Right ventricle myocardium superior (tissue), 1 donor: ENCODE results near the gene DCHS1. TPM values are rescaled to one million over a fixed set of nuclear protein-coding genes. Genes with fewer than 3 reads are reported as not detected.

Source experiments
- ATAC-seq: fragments of 200-7000 bp; cut with Tn5 transposase; one replicate; pipeline ENCODE4 v1.9.1; 2020; ENCODE audit warnings: mild to moderate bottlenecking; ENCODE audit not compliant: poor library complexity
- DNase-seq: peaks from one replicate; pipeline ENCODE4 v3.0.0-alpha.2; 2020
- intact Hi-C: fragments of 100-400 bp; cut with DNase I; formaldehyde crosslinking; loops from one replicate; pipeline ENCODE4 v1.11.2; 2022
- total RNA-seq: library from RNA; stranded (reverse); fragmentation: NEBNext Ultra II Directional; extraction: Animal tissue kit (Norgen Biotek cat#: 25700); gene quantifications from one replicate; pipeline ENCODE4 v1.2.1, GENCODE V29; 2021
- donor health status: DM: no; HTN: yes; CAD: no; lungs with severe emphysema.

The DCHS1 gene
- total RNA-seq, 1 donor from 2014 or later = 9.6 TPM

DNA sequence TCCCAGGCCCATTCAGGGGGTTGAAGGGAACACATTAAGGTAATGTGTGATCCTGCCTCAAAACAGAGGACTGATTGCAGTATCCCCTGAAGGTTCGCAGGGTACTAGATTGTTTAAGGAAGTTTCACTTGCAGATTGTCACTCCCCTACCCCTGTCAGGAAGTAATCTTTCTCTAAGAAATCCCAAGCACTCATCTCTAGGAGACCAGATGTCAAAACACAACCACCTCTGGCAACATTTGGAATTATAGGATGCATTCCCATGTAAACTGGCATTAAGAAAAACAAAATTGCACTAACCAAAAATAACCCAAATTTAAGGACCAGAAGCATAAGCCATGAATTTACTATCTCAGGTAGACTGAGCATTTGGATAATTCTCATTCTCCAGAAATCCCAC lies 25.9 kb upstream of the DCHS1 start:
- ATAC-seq = no peak
- intact Hi-C loops = loop anchor here (5.0 kb wide), 2 partner anchors 79 to 149 kb away; partner anchors contain the start of genes ILK and RRP8
- no peak for DNase-seq

DNA sequence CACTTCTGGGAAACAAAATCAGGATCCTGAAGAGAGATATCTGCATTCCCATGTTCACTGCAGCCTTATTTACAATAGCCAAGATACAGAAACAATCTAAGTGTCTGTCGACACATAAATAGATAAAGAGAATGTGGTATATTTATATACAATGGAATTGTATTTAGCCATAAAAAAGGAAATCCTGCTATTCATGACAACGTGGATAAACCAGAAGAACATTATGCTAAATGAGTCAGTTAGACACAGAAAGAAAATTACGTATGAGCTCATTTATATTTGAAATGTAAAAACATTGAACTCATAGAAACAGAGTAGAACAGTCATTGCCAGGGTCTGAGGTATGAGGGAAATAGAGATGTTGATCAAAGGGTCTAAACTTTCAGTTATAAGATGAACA lies 21.4 kb upstream of the DCHS1 start:
- ATAC-seq = no peak
- intact Hi-C loops = no loop called here
- DNase-seq = no peak

DNA sequence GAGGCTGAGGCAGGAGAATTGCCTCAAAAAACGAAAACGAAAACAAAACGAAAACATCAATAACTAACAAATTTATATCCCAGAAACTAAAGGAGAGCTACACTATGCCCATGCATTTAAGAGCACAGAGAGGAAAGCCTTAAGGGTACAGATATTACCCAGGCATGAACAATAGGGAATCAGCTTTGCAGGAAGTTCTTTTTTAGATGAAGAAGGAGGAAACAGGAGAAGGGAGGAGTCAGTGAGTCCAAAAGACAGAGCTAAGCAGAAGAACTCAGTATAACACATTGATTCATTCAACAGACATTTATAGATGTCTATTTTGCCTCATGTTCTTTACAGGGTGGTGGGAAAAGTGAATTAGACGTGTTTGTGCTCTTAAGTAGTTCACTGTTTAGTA lies 19.3 kb upstream of the DCHS1 start:
- ATAC-seq (no peak), DNase-seq (no peak)
- intact Hi-C loops = no loop called here

DNA sequence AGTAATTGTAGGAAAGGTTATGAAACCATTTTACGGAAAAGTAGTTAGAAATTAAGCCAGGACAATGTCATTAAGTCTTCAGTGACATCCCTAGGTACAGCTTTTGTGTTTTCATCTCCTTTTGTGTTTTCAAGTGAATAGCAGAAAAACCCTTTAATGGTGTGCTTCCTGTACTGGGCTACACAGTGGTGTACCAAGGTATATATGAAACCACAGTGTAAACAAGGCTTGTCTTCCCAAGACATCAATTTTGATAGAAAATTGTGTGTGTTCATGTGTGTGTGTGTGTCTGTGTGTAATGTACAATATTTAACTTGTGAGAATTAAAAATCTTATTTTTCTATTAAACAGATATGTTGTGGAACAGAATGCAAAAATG lies 18.6 kb upstream of the DCHS1 start:
- ATAC-seq = no peak
- DNase-seq = no peak
- intact Hi-C loops = no loop called here

DNA sequence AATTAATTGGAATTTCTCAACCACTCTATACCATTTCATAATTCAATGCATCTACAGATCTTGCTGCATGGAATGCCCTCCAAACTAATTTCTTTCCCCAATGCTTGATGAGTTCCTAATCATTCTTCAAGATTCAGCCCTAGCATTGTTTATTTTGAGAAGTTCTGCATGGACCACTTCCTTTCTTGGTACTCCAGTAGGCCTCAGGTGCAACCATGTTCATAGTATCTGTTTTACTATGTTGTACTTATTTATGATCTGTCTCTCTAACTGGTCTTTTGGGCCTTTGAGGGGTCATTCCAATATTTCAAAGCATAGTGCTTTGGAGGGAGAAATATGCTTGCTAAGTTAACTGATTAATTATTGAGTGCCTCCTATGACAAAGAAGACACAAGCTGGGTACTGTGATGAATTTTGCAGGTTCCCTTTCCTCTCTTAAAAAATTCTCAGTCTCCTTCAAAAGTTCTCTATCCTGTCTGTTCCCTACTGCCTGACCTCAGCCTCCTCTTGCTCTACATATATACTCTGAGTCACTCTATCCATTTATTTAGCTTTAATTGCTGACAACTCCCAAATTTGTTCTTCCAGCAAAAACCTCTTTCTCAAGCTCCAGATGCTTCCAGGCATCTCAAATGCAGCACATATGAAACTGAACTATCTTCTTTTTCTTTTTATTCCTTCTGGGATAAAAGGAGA lies 18.1 kb upstream of the DCHS1 start:
- DNase-seq = no peak
- ATAC-seq = no peak
- intact Hi-C loops = no loop called here

DNA sequence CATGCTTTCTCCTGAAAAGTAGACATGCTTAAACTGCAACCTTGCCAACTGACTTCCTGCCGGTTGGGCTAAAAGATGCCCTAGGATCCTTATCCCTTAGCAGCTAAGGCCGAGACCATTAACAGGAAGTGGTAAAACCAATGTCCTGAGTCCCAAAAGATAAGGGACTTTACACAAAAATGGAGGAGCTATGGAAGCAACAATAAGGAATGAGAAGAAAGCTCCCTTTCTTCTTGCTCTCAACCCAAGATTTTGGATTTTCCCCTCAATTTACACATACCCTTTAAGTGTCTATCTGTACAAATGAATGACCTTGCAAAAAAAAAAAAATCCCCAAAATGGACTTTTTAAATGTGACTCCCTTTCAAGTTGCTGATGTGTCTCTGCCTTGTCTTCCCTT lies 16.4 kb upstream of the DCHS1 start:
- ATAC-seq = no peak
- intact Hi-C loops = no loop called here
- no peak for DNase-seq

DNA sequence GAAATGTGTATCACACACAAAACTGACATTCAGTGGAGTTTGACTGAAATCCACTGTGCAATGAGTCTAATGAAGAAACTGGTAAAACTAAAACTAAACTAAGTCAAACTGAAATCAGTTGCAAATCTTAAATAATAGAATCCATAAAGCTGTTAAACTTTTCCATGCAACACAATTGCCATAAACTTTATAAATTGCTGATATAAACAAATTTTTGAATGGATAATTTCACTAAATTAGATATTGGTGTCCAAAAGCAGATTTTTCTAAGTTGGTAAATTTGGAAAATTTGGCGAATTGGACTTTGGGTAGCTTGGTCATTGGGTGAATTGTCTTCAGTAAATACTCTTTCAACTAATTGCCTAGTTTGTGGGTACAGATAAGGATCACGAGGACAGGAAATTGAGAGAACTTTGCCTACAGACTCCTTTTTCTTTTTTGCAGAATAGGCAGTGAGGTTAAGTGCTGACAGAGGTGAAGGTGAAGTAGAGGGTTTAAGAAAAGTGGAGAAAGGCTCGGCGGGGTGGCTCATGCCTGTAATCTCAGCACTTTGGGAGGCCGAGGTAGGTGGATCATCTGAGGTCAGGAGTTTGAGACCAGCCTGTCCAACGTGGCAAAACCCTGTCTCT lies 14.7 kb upstream of the DCHS1 start:
- DNase-seq = no peak
- no peak for ATAC-seq
- intact Hi-C loops = no loop called here

DNA sequence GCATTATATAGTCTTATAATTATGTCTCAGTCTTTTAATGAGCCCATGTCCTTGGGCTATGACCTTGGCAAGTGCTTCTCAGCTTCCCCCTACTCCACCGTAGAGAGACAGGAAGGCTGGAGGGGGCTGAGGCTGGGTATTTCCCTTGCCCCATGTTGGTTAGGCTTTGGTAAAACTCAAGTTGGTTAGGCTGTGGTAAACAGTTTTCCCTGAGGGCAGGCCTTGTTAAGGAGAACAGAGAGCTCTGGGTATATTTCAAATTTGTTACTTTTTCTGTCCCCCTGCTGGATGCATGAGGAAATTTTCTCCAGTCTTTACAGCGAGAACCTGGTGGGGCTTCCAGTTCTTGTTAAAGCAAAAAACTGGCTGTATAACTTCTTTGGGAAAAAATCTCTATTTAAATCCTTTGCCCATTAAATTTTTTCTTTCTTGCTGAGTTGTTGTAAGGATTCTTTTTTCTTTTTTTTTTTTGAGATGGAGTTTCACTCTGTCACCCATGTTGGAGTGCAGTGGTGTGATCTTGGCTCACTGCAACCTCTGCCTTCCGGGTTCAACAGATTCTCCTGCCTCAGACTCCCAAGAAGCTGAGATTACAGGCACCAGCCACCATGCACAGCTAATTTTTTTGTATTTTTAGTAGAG lies 12.2 kb upstream of the DCHS1 start:
- DNase-seq (no peak), ATAC-seq (peak; percentile 71)
- intact Hi-C loops = no loop called here

DNA sequence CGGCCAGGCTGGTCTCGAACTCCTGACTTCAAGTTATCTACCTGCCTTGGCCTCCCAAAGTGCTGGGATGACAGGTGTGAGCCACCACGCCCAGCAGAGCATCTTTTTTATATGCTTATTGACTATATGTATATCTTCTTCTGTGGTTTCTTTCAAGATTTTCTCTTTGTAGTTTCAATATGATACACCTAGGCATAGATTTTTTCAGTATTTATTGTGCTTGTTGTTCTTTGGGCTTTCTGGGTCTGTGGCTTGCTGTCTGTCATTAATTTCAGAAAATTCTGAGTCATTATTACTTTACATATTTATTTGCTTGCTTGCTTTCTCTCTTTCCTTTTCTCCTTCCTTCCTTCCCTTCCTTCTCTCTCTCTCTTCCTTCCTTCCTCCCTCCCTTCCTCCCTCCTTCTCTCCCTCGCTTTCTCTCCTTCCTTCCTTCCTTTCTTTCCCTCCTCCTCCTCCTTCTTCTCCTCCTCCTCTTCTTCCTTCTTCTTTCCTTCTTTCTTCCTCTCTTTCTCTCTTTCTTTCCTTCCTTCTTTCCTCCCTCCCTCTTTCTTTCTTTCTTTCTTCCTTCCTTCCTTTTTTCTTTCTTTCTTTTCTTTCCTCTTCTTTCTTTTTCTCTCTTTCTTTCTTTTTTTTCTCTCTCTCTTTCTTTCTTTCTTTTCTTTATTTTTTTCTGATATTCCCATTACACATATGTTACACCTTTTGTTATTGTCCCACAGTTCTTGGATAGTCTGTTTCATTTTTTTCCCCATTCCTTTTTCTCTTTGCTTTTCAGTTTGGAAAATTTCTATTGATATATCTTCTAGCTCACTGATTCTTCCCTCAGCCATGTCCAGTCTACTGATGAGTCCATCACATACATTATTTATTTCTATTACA lies 10.9 kb upstream of the DCHS1 start:
- DNase-seq = no peak
- no peak for ATAC-seq
- intact Hi-C loops = no loop called here

DNA sequence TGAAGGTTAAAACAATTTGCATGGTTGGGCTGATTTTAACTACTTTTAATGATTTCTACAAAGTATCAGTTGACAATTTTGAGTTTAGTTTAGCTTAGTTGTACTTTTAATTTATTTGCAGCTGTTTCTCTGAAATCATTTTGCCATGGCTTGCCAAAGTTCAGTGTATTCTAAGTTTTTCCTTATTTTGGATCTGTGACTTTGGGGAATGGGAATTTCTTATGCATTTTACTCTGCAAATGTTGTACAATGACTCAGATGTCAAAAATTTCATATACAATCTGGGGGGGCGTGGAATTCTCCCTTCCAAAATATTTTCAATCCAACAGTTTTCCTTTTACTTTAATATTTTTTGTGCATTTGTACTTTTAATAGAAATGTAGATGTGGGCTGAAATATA lies 8.9 kb upstream of the DCHS1 start:
- no peak for ATAC-seq
- no peak for DNase-seq
- intact Hi-C loops = no loop called here

DNA sequence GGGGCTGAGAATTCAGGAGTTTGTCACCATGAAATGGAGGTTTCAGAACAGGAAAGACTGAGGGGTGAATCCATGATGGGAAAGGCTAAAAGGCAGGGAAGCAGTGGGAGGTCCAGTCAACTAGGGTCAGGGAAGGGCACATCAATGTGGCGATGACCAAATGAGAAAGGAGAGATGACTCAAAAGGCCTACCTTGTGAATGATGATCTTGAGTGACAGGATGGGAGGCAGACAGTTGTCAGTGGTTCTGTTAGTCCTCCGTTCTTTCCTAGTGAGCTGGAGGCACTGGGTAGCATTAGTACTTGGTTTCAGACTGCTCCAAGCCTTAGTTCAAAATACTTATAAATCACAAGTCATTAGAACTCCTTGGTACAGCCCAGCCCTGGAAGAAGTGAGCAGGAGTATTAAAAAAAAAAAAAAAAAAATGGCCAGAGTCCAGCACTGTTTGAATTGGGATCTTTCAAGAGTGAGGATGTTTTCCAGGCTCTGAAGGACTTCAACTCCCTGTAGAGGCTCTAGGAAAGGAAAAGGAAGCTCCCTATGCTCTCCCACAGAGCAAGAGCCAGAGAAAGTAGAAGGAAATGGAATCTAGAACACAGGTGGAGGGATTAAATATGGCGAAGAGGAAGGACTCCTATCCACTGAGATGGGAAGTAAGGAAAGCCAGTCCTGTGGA lies 8.3 kb upstream of the DCHS1 start:
- intact Hi-C loops = no loop called here

DNA sequence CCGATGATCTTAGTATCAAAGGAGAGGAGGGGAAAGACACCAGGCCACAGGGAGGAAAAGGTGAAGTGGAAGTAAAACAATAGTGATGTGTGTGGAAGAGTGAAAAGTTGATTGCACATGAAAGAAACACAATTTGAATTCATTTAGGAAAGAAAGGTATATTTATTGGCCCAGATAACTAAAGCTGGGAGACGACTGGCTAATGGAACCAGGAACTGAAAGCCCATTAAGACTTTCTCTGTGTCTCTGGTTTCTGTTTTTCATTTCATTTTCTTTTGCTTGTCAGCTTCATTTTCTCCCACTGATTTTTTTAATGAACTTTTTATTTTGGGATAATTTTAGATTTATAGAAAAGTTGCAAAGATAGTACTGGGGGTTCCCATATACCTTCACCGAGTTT lies 5.1 kb upstream of the DCHS1 start:
- intact Hi-C loops = no loop called here

More for the DNA sequence above, 8.3 kb upstream of the DCHS1 start:
- ATAC-seq = peak; percentile 43
- DNase-seq = no peak

DNA sequence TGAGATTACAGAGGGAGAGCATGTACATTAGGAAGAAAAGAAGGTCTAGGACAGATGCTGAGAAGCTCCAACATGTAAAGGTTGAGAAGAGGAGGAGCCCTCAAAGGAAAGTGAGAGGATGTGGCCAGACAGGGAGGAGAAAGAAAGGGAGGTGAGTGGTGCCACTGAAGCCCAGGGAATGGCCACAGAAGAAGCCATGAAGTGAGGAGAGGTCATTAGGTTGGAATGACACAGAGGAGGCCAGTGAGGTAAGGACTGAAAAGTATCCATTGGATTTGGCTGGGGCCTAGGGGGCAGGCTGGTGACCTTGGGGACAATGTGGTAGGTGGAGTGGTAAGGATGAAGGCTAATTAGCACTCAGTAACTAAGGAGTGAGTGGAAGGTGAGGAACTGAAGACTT lies 3.0 kb upstream of the DCHS1 start:
- no peak for ATAC-seq
- intact Hi-C loops = no loop called here
- no peak for DNase-seq

More for the DNA sequence above, 5.1 kb upstream of the DCHS1 start:
- ATAC-seq (no peak), DNase-seq (no peak)

DNA sequence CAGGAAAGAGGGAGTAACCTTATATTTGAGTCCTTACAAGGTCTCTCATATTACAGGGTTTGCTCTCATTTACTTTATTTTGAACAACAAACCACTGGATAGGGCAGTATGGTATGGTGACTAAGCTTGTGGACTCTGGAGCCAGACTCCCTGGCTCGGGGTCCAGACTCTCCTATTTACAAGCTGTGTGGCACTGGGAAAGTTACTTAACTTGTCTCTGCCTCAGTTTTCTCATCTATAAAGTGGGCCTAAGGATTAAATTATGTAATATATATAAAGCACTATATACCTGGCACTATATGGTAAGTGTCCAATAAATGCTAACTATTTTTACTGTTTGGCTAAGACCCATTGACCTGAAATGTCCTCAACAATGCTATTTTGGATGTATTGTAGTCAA lies 1.7 kb upstream of the DCHS1 start:
- ATAC-seq = no peak
- no peak for DNase-seq
- intact Hi-C loops = no loop called here

DNA sequence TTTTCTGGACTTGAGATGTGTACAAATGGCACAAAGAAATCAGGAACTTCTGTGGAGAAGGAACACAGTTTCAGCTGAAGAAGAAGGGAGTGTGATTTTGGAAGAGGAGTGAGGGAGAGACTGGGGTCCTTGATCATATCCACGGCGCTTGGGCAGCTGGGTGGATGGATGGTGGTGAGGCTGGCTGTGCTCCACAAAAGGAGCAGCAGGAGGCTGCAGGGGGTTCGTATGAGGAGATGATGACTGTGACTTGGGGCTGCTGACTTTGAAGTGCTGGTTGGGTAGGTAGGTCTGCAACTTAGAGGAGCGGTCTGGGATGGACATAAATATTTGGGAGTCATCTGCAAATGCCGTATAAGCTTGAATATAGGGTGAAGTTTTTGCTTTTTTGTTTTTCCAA lies 1.3 kb upstream of the DCHS1 start:
- intact Hi-C loops = no loop called here
- DNase-seq (no peak), ATAC-seq (no peak)

DNA sequence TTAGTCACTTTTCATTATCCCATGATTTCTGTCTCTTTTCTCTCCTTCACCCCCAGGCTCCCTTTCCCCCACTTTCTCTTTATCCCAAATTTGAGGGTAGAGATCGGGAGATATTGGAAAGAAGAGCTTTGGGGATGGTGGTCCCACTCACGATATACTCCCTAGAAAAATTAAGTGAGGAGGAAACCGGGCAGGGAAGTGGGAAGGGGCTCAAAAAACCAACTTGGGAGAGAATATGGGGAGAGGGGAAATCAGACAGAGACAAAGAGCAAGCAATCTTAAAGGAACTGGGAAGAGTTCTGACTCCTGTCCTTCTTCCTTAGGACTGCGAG lies 941 bp upstream of the DCHS1 start:
- ATAC-seq (no peak), DNase-seq (no peak)
- intact Hi-C loops = no loop called here

DNA sequence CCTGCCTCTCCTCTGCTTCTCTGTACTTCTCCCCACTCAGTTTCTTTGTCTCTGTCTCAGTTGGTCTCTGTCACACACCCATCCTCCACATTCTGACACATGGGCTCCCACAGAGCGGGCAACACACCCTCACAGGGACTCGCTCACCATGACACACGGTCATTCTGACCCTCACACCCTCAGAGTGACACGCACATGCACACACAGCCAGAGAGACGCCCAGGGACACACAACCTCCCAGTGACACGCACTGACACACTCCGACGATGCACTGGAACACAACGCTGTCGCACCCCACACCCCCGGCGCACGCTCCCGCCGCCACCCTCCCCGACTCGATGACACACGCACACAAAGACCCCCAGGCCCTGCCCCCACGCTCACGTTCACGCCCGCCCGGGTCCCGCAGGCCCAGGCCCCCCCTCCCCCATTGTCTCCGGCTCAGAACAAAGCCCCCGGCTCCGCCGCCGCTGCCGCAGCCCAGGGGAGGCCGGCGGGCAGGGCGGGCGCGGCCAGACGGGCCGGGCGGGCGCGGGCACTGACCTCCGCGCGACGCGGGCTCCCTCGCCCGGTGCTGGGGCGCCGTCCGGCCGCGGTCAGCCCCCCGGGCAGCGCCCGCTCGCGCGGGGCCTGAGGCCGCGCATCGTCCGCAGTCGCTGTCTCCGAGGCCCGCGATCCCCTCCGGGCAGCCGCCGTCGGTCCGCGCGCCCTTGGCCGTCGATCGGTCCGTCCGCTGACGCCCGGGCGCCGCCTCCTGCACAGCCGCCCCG lies 404 bp downstream of the DCHS1 start:
- ATAC-seq (peak; percentile 69), DNase-seq (peak; percentile 59)
- intact Hi-C loops = no loop called here

DNA sequence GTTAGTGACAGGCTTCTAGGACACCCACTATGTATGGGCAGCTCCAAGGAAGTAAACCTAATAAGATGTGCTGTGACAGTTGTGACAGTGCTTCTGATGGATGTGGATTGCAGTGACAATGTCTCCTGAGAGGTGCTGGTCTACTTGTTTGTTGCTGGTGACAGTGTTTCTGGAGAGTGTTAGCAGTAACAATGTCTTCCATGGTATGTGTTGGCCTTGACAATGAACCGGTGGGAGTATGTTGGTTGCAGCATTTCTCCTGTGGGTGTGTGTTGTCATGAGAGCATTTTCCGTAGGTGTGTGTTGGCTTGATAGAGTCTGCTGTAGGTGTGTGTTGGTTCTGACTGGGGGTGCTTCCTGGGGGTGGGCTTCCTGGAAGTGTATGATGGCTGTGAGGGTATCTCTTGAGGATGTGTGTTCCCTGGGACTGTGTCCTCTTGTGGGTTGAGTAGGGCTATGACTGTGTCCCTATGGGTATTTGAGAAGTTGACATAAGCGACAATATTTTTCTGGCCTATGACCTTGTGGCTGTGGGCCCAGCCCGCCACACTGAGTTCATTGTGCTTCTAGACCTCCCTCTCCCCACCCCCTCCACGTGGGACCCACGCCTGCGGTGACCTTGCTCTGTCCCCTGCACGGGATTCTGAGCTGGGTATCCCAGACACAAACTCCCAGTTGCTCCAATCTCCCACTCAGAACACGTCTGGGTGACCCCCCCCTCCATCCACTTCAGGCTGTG lies 1.2 kb downstream of the DCHS1 start:
- peak; percentile 44 for ATAC-seq
- DNase-seq = peak; percentile 65
- intact Hi-C loops = no loop called here
